Renal cortex interstitium (tissue), 15 donors: ENCODE measurements around the gene ATG12. TPM values are rescaled to one million over a fixed set of nuclear protein-coding genes. Genes with fewer than 3 reads are reported as not detected.
A peak's percentile ranks its signal among the peaks of the same experiment; 100 is the strongest.
"Not testable (repeated sequence)": the region's sequence is repeated elsewhere in the genome, so short reads cannot be mapped to it uniquely, and the experiment has no call there.

Experiments used
- DNase-seq, 11 donors: peaks; one replicate each; pipeline ENCODE4 v3.0.0-alpha.2; 2013; ENCODE audit warnings: low read depth in 9 of 11, low spot score in 4 of 11; ENCODE audit errors: extremely low read depth in 1 of 11
- long read RNA-seq, 16 experiments: transcript quantifications; one replicate each; lab custom pipeline, GENCODE V29; 2026
- polyA plus RNA-seq, 3 donors: library from polyadenylated mRNA; unstranded; fragments of 120-200 nt; gene quantifications; one replicate each; pipeline ENCODE4 v1.2.1, GENCODE V29; 2013; ENCODE audit not compliant: insufficient read length in 3 of 3

Gene ATG12
- polyA plus RNA-seq, result 10 to 100 TPM; 45.9 to 66.2 (median 59.3) TPM
- long read RNA-seq, donor 1, full-length matches to known transcripts, result 15 of 15 reads
- long read RNA-seq, donor 1, partial matches to known transcripts, result 0 of 15 reads
- long read RNA-seq, donor 1, other reads (novel, unspliced or antisense), result 0 of 15 reads
- long read RNA-seq, donor 2, full-length matches to known transcripts, result 22 of 22 reads
- long read RNA-seq, donor 2, partial matches to known transcripts, result 0 of 22 reads
- long read RNA-seq, donor 2, other reads (novel, unspliced or antisense), result 0 of 22 reads
- long read RNA-seq, donor 3, full-length matches to known transcripts, result 32 of 173 reads
- long read RNA-seq, donor 3, partial matches to known transcripts, result 0 of 173 reads
- long read RNA-seq, donor 3, other reads (novel, unspliced or antisense), result 141 of 173 reads
- long read RNA-seq, donor 4, full-length matches to known transcripts, result 18 of 18 reads
- long read RNA-seq, donor 4, partial matches to known transcripts, result 0 of 18 reads
- long read RNA-seq, donor 4, other reads (novel, unspliced or antisense), result 0 of 18 reads
- long read RNA-seq, donor 5, result 0 reads
- long read RNA-seq, donor 6, full-length matches to known transcripts, result 14 of 14 reads
- long read RNA-seq, donor 6, partial matches to known transcripts, result 0 of 14 reads
- long read RNA-seq, donor 6, other reads (novel, unspliced or antisense), result 0 of 14 reads
- long read RNA-seq, donor 7, full-length matches to known transcripts, result 18 of 18 reads
- long read RNA-seq, donor 7, partial matches to known transcripts, result 0 of 18 reads
- long read RNA-seq, donor 7, other reads (novel, unspliced or antisense), result 0 of 18 reads
- long read RNA-seq, donor 8, result 0 reads
- long read RNA-seq, donor 9, full-length matches to known transcripts, result 15 of 15 reads
- long read RNA-seq, donor 9, partial matches to known transcripts, result 0 of 15 reads
- long read RNA-seq, donor 9, other reads (novel, unspliced or antisense), result 0 of 15 reads
- long read RNA-seq, donor 10, full-length matches to known transcripts, result 17 of 17 reads
- long read RNA-seq, donor 10, partial matches to known transcripts, result 0 of 17 reads
- long read RNA-seq, donor 10, other reads (novel, unspliced or antisense), result 0 of 17 reads
- long read RNA-seq, donor 11, full-length matches to known transcripts, result 15 of 160 reads
- long read RNA-seq, donor 11, partial matches to known transcripts, result 56 of 160 reads
- long read RNA-seq, donor 11, other reads (novel, unspliced or antisense), result 89 of 160 reads
- long read RNA-seq, donor 12, full-length matches to known transcripts, result 6 of 85 reads
- long read RNA-seq, donor 12, partial matches to known transcripts, result 74 of 85 reads
- long read RNA-seq, donor 12, other reads (novel, unspliced or antisense), result 5 of 85 reads
- long read RNA-seq, donor 13, result 0 reads
- long read RNA-seq, donor 14, full-length matches to known transcripts, result 19 of 19 reads
- long read RNA-seq, donor 14, partial matches to known transcripts, result 0 of 19 reads
- long read RNA-seq, donor 14, other reads (novel, unspliced or antisense), result 0 of 19 reads
- long read RNA-seq, donor 15, full-length matches to known transcripts, result 11 of 46 reads
- long read RNA-seq, donor 15, partial matches to known transcripts, result 35 of 46 reads
- long read RNA-seq, donor 15, other reads (novel, unspliced or antisense), result 0 of 46 reads
- long read RNA-seq, donor 16, full-length matches to known transcripts, result 54 of 382 reads
- long read RNA-seq, donor 16, partial matches to known transcripts, result 314 of 382 reads
- long read RNA-seq, donor 16, other reads (novel, unspliced or antisense), result 14 of 382 reads

DNA sequence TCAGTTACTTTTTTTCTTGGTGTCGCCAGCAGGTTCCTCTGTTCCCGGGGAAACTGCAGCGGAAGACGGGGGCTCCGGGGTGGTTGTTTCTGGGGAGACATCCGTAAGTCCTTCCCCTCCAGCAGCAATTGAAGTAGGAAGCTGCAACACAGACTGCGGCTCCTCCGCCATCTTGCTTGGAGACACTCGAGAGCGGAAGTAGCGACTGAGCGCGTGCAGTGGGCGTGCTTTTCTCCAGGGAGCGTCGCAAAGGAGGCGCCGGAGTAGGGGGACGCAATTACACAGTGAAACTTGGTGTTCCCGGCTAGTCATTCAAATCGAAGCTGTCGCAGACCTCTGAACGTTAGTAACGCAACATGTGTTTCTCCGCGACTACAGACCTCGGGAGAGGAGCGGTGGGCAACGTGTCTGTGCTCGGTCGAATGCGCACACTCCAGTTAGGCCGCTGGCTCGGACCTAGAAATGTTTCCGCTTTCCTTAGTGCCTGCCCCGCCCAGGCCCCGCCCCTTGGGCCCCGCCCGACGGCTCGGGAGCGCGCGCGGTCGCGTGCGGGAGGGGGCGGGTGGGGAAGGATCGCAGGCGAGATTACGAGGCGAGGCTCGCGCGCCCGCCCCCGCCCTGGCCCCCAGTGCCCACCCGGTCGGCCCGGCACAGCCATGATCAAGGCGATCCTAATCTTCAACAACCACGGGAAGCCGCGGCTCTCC, at the start of gene ATG12, which contains the start of gene AP3S1:
Gene ATG12, minus strand, starts transcription at position 184 of the 707 bp plus-strand sequence. Its CDS starts 13 bp downstream, at position 171.
Gene AP3S1, plus strand, starts transcription at position 554 of the 707 bp plus-strand sequence. Its CDS starts 103 bp downstream, at position 657.
- DNase-seq, result peak; percentile 87 to 98 (median 93)

DNA sequence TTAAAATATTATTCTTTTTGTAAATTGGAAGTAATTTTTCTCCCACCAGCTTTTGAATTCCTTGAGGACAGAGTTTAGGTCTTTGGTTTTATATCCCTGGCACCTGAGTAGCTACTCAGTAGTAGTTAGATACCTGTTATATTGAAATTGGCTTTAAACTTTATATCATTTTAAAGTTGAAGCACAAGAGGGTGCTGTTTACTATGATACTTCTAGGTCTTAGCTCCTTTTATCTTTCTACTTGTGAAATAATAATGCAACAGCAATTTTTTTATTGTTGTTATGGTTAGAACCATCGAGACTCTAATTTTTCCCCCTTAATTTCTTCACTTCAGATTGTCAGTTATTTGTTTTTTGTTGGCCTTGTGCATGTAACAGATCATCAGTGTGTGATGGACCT, 46.7 kb upstream of the ATG12 start:
- DNase-seq, result peak in 1 of 11 donors; percentile 5

DNA sequence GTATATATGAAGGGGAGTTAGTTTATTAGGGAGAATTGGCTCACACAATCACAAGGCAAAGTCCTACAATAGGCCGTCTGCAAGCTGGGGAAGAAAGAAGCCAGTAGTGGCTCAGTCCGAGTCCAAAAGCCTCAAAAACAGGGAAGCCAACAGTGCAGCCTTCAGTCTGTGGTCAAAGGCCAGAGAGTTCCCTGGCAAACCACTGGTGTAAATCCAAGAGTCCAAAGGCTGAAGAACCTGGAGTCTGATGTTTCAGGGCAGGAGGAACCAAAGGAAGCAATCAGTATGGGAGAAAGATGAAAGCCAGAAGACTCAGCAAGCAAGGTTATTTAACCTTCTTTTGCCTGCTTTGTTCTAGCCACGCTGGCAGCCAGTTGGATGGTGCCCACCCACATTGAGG, 43.8 kb upstream of the ATG12 start:
- DNase-seq, result not testable (repeated sequence)

DNA sequence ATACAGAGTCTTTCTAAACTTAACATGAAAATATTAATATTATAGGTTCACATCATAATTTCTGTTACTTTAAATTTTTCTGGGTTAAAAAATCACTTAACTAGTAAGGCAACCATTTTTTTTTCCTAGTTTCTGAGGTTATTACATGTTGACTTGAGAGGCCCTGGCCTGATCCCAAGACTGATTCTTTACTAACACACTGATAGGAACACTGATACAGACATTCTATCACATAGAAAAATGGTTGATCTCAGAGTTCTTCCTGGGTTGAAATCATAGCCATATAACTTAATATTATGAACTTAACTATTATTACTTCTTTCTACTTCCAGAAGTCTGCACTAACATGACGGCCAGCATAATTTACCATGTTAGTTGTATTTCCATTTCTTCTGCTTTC, 43.3 kb upstream of the ATG12 start:
- no peak for DNase-seq

DNA sequence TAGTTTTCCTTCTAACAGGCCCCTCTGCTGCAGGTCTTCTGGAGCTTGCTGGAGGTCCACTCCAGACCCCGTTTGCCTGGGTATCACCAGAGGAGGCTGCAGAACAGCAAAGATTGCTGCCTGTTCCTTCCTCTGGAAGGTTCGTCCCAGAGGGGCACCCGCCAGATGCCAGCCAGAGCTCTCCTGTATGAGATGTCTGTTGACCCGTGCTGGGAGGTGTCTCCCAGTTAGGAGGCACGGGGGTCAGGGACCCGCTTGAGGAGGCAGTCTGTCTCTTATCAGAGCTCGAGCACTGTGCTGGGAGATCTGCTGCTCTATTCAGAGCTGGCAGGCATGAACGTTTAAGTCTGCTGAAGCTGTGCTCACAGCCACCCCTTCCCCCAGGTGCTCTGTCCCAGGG, 41.1 kb upstream of the ATG12 start:
- DNase-seq, result not testable (repeated sequence)

DNA sequence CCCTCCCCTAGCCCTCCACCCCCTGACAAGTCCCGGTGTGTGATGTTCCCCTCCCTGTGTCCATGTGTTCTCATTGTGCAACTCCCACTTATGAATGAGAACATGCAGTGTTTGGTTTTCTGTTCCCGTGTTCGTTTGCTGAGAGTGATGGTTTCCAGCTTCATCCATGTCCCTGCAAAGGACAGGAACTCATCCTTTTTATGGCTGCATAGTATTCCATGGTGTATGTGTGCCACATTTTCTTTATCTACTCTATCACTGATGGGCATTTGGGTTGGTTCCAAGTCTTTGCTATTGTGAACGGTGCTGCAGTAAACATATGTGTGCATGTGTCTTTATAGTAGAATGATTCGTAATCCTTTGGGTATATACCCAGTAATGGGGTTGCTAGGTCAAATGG, 36.0 kb upstream of the ATG12 start:
- DNase-seq, result not testable (repeated sequence)

DNA sequence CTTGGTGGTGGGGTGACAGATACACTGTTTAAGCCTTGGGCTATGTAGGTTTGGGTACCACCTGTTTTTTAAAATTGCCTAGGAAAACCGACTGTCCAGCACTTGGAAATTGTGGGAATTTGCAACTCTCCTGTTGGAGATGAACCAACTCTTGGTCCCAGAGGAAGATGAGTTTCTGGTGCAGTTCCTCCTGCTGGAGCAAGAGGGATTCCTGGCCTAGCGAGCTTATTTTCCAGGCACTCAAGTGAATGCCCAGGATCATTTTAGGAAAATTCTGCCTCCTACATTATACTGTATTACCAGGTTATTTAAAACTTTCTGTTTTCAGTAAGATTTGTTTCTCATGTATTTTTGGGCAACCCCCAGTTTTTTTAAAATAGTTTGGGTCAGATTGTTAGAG, 34.1 kb upstream of the ATG12 start:
- no peak for DNase-seq

DNA sequence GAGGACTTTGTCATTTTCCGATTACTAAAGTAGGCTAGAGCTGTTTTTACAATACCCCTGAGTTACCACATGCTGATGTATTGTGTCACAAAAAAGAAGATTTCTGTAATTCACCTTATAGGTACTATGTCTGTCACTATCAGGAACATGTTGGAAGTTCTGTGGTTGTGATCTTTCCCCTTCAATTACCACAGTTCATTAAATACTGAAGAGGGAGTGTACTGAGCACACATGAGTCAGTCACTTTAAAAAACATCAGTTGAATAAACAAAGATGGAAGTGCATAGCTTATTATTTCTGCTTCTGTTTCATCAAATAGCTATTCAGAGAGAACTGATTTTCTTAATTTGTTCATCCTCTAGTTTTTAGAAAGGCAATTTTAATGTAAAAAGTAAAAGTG, 32.0 kb upstream of the ATG12 start:
- no peak for DNase-seq

DNA sequence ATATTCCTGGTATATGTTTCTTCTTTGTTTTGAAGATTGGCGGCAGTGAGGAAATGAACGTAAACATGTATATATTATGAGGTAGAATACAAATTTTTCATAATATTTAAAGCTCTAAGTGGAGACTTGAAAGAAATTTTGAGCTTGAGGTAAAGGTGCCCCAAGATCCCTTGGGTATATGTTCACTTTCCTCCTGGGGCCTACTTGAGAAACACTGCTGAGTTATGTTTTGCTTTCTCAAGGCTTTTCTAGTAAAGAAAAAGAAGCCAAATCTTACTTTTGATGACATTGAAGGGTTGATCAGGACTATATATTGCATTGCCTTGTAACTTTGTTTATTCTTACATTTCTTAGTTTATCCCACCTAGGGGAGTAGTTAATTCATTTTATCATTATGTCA, 31.1 kb upstream of the ATG12 start:
- no peak for DNase-seq

DNA sequence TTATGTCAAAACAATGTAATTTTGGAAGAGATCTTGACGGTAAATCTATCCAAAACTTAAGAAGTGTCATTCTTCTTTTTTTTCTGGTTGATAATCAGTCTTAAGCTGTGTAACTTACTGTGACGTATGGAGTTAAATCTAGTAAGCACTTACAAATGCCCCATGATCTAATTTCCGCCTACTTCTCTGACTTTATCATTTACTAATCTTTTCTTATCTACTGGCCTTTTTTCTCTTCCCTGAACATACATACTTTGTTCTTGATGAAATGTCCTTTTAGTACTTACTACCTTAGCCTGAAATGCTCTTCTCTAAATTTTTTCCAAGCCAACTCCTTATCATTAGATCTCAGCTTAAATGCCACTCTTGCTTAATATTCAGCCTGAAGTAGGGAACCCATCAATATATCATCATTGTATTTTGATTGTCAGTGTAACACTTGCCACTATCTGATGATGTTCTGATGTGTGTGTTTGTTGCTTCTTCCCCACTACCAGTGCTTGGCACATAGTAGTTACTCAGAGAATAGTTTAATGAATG, 28.0 kb upstream of the ATG12 start:
- DNase-seq, result no peak

DNA sequence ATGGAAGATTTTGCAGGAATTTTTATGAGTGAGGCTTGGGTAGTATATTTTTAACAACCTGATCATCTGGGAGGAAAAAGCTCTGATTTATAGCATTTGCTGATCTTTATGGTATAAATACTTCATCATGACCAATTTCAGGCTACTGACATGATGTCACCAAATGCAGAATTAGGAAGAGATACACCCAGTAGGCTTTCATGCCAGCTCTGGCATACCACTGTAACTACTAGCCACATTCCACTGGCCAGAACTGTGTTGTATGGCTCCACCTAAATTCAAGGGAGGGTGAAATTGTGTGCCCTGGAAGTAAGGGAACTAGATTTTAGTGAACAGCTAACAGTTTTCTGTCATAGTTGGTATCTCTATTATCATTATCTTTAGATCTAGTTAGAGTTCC, 18.0 kb upstream of the ATG12 start:
- no peak for DNase-seq

DNA sequence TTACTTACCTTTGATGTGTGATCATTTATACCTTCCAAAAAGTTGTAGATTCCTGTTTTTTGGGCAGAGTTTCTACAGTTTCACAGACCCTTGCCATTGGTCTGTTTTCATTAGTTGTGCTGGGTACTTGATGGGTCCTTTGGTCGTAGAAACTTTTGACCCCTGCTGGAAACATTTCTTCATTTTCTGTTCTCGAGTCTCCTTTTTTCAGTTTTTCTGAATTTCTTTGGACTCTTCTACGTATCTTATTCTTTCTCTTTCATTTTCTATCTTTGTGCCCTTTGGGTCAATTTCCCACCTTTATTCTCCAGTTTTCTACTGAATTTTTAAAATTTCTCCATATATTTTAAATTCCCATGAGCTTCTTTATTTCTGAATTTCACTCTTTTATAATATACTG, 17.0 kb upstream of the ATG12 start:
- no peak for DNase-seq

DNA sequence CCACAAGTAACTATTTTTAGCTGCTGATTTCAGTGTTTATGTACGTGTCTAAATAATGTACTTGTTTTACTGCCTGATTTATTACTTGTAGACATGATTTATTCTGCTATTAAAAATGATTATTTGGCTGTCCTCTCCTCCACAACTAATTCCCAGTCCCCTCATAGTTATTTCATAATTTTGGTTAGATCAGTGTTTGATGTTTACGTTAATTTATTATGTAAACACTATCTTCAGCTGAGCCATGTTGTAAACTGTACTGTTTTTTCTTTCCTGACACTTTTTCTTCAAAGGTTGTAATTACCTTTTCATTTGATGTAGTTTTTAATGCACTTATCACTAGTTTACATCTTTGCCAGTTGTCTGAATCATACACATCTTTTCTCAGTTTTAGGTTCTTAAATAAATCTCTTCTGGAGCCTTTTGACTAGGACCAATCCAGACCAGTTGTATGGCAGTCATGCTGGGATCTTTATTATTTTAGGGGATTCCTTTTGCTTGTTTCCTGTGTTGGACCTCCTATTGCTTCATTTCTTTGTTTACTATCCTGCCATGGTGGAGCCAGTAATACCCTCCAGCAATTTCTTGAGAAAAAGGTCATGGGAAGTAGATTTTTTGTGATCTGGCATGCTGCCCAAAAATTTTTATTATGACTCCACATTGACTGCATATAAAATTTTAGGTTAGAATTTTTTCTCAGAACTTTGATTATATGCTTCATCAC, 16.4 kb upstream of the ATG12 start:
- DNase-seq, result no peak

DNA sequence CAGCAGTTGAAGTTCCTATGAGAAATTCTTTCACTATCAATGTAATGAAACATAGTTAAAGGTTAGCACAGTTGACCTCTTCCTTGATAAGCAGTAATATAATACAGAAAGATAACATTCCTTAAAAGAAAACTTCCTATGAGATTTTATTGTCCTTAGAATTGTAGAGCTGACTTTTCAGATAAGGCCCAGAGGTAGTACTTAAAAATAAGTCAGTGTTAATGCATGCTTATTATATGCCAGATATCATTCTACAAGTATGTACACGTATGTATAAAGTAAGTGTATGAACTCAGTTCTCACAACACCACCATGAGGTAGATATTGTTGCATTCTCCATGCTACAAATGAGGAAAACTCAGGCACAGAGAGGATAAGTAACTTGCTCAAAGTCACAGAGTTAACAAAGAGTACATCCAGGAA, 15.7 kb upstream of the ATG12 start:
- DNase-seq, result no peak

DNA sequence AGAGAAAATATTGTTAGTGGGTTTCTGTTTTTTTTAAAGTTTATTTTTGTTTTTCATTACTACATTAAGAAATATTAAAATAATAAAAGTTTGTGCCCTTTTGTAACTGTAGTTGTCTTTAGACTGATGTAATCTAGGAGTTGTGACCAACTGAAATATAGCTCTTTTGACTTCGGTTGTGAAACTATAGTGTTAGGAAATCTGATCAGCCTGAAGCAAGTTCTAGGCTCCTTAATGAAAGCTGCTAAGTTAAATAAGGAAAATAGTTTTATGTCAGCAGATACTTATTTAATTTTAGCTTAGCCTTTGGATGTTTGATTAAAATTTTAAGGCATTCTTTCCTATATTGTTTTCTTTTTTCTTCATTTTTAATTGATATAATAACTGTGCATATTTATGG, 14.6 kb upstream of the ATG12 start:
- no peak for DNase-seq

DNA sequence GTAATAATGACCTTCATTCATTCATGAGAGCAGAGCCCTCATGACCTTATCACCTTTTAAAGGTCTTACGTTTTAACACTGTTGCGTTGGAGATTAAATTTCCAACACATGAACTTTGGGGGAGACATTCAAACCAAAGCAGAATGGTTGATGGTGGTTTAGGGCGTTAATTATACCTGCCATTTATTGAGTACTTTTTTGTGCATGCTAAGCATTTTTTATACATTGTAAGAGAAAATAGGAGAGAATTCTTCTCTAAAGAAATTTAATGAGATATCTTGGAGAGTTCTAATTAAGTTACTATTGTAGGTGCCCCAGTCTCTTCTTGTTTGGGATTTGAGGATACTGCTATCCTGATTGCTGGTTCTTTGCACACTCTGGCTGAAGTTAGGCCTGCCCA, 12.8 kb upstream of the ATG12 start:
- DNase-seq, result no peak
